ENCODE data around the gene PTGFR. TPM values are rescaled to one million over a fixed set of nuclear protein-coding genes. Genes with fewer than 3 reads are reported as not detected.

The PTGFR gene
- total RNA-seq, 1 experiment from 2014 or later, result not detected

- Histone ChIP-seq H3K9me3 (no peaks in the 10 kb centered on the region), H3K4me3 (ENCODE audit: low read depth, low read length) (no peak overlapping the region), H3K36me3 (ENCODE audit: control insufficient read depth, insufficient read depth, low read length) (no peaks in the 10 kb centered on the region), H3K4me1 (no peaks in the 10 kb centered on the region), H3K27me3 (replicated peaks; ENCODE audit: control insufficient read depth, insufficient read depth, low read length) (no peaks in the 10 kb centered on the region)
- Mint-ChIP-seq H3K4me1 (ENCODE audit: low read depth, unreplicated experiment) (no peaks in the 10 kb centered on the region), H3K27ac (ENCODE audit: unreplicated experiment) (no peak overlapping the region), H3K4me3 (ENCODE audit: unreplicated experiment) (no peak overlapping the region), H3K27me3 (ENCODE audit: insufficient read depth, unreplicated experiment) (peaks cover 9% of the 10 kb centered on the region), H3K36me3 (ENCODE audit: insufficient read depth, unreplicated experiment) (no peaks in the 10 kb centered on the region), H3K9me3 (ENCODE audit: unreplicated experiment) (no peaks in the 10 kb centered on the region)
- ChIA-PET POLR2A (no interaction called here), CTCF (no interaction called here)
- TF ChIP-seq CTCF (IDR thresholded peaks at IDR 0.05; ENCODE audit: insufficient read depth in 1 of 2, low read depth in 1 of 2, low read length in 1 of 2, severe bottlenecking in 1 of 2, unreplicated experiment in 1 of 2), result no peak
- intact Hi-C loops (cut with micrococcal nuclease; ENCODE audit: unreplicated experiment), result no loop called here
- DNase-seq, result no peak
- no TSS peak for BruUV-seq (replicated peaks)
Observed at GRCh38 chr1:78520216-78520615, 29.4 kb downstream of the PTGFR start.

DNA sequence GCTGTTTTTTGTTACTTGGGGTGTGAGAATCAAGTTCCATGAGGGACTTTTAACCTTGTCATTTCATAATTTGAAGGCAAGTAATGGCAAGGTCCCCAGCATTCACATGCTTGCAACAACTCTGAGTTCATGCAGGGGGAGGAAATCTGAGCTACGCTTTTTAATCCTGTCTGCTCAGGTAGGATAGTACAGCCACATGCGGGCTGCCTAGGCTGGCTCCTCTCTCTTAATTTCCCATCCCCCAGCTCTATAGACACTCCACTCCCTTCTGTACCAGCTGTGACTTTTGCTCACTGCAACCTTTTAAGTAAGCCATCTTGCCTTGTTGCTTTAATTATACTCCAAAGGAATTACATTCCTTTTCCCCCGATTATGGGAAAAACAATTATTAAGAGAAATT is 30.1 kb downstream of the PTGFR start:
- H3K4me1 Mint-ChIP-seq (ENCODE audit: low read depth, unreplicated experiment), result no peaks in the 10 kb centered on the region
- TF ChIP-seq CTCF (IDR thresholded peaks at IDR 0.05; ENCODE audit: insufficient read depth in 1 of 2, low read depth in 1 of 2, low read length in 1 of 2, severe bottlenecking in 1 of 2, unreplicated experiment in 1 of 2), result no peak
- no peak overlapping the region for H3K4me3 Mint-ChIP-seq (ENCODE audit: unreplicated experiment)
- Histone ChIP-seq H3K4me3 (ENCODE audit: low read depth, low read length) (no peak overlapping the region), H3K4me1 (no peaks in the 10 kb centered on the region), H3K27me3 (replicated peaks; ENCODE audit: control insufficient read depth, insufficient read depth, low read length) (no peaks in the 10 kb centered on the region), H3K36me3 (ENCODE audit: control insufficient read depth, insufficient read depth, low read length) (no peaks in the 10 kb centered on the region), H3K9me3 (no peaks in the 10 kb centered on the region)
- no TSS peak for BruUV-seq (replicated peaks)
- no peak for DNase-seq
- POLR2A ChIA-PET, result no interaction called here
- peaks cover 9% of the 10 kb centered on the region for H3K27me3 Mint-ChIP-seq (ENCODE audit: insufficient read depth, unreplicated experiment)
- no peaks in the 10 kb centered on the region for H3K9me3 Mint-ChIP-seq (ENCODE audit: unreplicated experiment)
- no peak overlapping the region for H3K27ac Mint-ChIP-seq (ENCODE audit: unreplicated experiment)
- CTCF ChIA-PET, result no interaction called here
- intact Hi-C loops (cut with micrococcal nuclease; ENCODE audit: unreplicated experiment), result no loop called here
- H3K36me3 Mint-ChIP-seq (ENCODE audit: insufficient read depth, unreplicated experiment), result no peaks in the 10 kb centered on the region

GRCh38 chr1:78522136-78522535 is 31.4 kb downstream of the PTGFR start:
- DNase-seq, result no peak
- intact Hi-C loops (cut with micrococcal nuclease; ENCODE audit: unreplicated experiment), result no loop called here
- H3K27ac Mint-ChIP-seq (ENCODE audit: unreplicated experiment), result no peak overlapping the region
- BruUV-seq (replicated peaks), result no TSS peak
- H3K27me3 ChIP-seq (replicated peaks; ENCODE audit: control insufficient read depth, insufficient read depth, low read length), result no peaks in the 10 kb centered on the region
- H3K9me3 ChIP-seq, result no peaks in the 10 kb centered on the region
- no peaks in the 10 kb centered on the region for H3K36me3 ChIP-seq (ENCODE audit: control insufficient read depth, insufficient read depth, low read length)
- H3K27me3 Mint-ChIP-seq (ENCODE audit: insufficient read depth, unreplicated experiment), result peaks cover 9% of the 10 kb centered on the region
- ChIA-PET CTCF (no interaction called here), POLR2A (no interaction called here)
- H3K4me3 Mint-ChIP-seq (ENCODE audit: unreplicated experiment), result no peak overlapping the region
- no peak overlapping the region for H3K4me3 ChIP-seq (ENCODE audit: low read depth, low read length)
- no peaks in the 10 kb centered on the region for H3K4me1 ChIP-seq
- no peaks in the 10 kb centered on the region for H3K36me3 Mint-ChIP-seq (ENCODE audit: insufficient read depth, unreplicated experiment)
- no peaks in the 10 kb centered on the region for H3K9me3 Mint-ChIP-seq (ENCODE audit: unreplicated experiment)
- no peaks in the 10 kb centered on the region for H3K4me1 Mint-ChIP-seq (ENCODE audit: low read depth, unreplicated experiment)
- TF ChIP-seq CTCF (IDR thresholded peaks at IDR 0.05; ENCODE audit: insufficient read depth in 1 of 2, low read depth in 1 of 2, low read length in 1 of 2, severe bottlenecking in 1 of 2, unreplicated experiment in 1 of 2), result no peak

Measured in Caco-2 (cell line).